H1 (cell line): ENCODE measurements around the gene ABCB10. TPM values are rescaled to one million over a fixed set of nuclear protein-coding genes. Genes with fewer than 3 reads are reported as not detected.

Source experiments
- polyA plus RNA-seq, 7 experiments: library from polyadenylated mRNA; depleted of rRNA in 3 of 7; stranded (reverse) in 5 of 7; unstranded in 2 of 7; fragments of >200 nt in 5 of 7; fragments of 200-250 nt in 2 of 7; gene quantifications; 1 replicate in 5 of 7; 2 replicates in 1 of 7; 4 replicates in 1 of 7; pipeline versions ENCODE4 v1.2.1 to v1.2.3, GENCODE V29; 2011 to 2013; ENCODE audit warnings: missing spikeins in 2 of 7, mixed read lengths in 2 of 7
- small RNA-seq: library from polyadenylated mRNA; stranded (forward); fragments of <200 nt; extraction: miRNeasy Mini kit (QIAGEN cat#:217004); gene quantifications from one replicate; pipeline ENCODE3, GENCODE V24; 2013; ENCODE audit not compliant: insufficient read depth
- total RNA-seq: library from RNA; stranded (reverse); fragmentation: NEBNext Ultra II Directional; extraction: Animal tissue kit (Norgen Biotek cat#: 25700); gene quantifications from 2 replicates; pipeline ENCODE4 v1.2.1, GENCODE V29; 2021

ABCB10 gene
- total and polyA plus RNA-seq, 2 of the 8 experiments (the other 6 are each of a cell fraction or from before 2014, with no cell fraction given), result 3.6 to 11.9 TPM

Small RNA genes lying within 50 kb of the gene (small RNA-seq; reads per million reads assigned to genes)
- gene HMGN2P19 (not detected), gene RNA5SP78 (not detected), gene RNU4-21P (not detected)

Other genes with a start within 250 kb of the ABCB10 start
- 16.5 and 17.2 TPM in 2 replicates for gene CCSAP, start 215.7 kb downstream of the ABCB10 start, total RNA-seq
- gene CCSAP, start 215.7 kb downstream of the ABCB10 start, polyA plus RNA-seq (2011; rRNA removed), result 2.4 and 3.5 TPM in 2 replicates
- 56.2 and 58.2 TPM in 2 replicates for gene ACTA1, start 124.6 kb downstream of the ABCB10 start, total RNA-seq
- 23.5 and 49.6 TPM in 2 replicates for gene ACTA1, start 124.6 kb downstream of the ABCB10 start, polyA plus RNA-seq (2011; rRNA removed)
- gene NUP133, start 50.4 kb downstream of the ABCB10 start, total RNA-seq, result 67.6 and 72.1 TPM in 2 replicates
- gene NUP133, start 50.4 kb downstream of the ABCB10 start, polyA plus RNA-seq (2011; rRNA removed), result 20.6 and 21.2 TPM in 2 replicates
- 23.3 and 24.8 TPM in 2 replicates for gene TAF5L, start 67.4 kb upstream of the ABCB10 start, total RNA-seq
- 17.3 and 17.7 TPM in 2 replicates for gene TAF5L, start 67.4 kb upstream of the ABCB10 start, polyA plus RNA-seq (2011; rRNA removed)
- gene URB2, start 67.5 kb upstream of the ABCB10 start, total RNA-seq, result 33.0 and 33.5 TPM in 2 replicates
- 13.7 and 14.5 TPM in 2 replicates for gene URB2, start 67.5 kb upstream of the ABCB10 start, polyA plus RNA-seq (2011; rRNA removed)